H9 (cell line): Measurements from ENCODE around the gene ACSBG1. TPM values are rescaled to one million over a fixed set of nuclear protein-coding genes. Genes with fewer than 3 reads are reported as not detected.

Experiments
- DNase-seq: peaks from one replicate; pipeline ENCODE4 v3.0.0-alpha.2; 2017
- H2AFZ ChIP-seq: one replicate; pipeline ENCODE4 v1.6.1; 2013; ENCODE audit warnings: mild to moderate bottlenecking, low read length, control low read depth, moderate library complexity
- H2AK5ac ChIP-seq: 2 replicates; pipeline ENCODE4 v1.6.1; 2013; ENCODE audit warnings: low read length, control low read depth, mixed read lengths; ENCODE audit not compliant: insufficient read length
- H2BK120ac ChIP-seq: one replicate; pipeline ENCODE4 v1.6.1; 2013; ENCODE audit warnings: low read depth, mild to moderate bottlenecking, low read length, control low read depth, inconsistent platforms; ENCODE audit not compliant: poor library complexity, severe bottlenecking
- H2BK12ac ChIP-seq: 2 replicates; pipeline ENCODE4 v1.6.1; 2013; ENCODE audit warnings: low read length, control low read depth, mixed read lengths, low read depth; ENCODE audit not compliant: insufficient read length
- H2BK15ac ChIP-seq: 2 replicates; pipeline ENCODE4 v1.6.1; 2013; ENCODE audit warnings: low read depth, low read length, control low read depth
- H2BK20ac ChIP-seq: one replicate; pipeline ENCODE4 v1.6.1; 2013; ENCODE audit warnings: low read depth, mild to moderate bottlenecking, low read length, control low read depth, inconsistent platforms; ENCODE audit not compliant: poor library complexity, severe bottlenecking
- H2BK5ac ChIP-seq: 2 replicates; pipeline ENCODE4 v1.6.1; 2013; ENCODE audit warnings: low read length, control low read depth, mixed read lengths; ENCODE audit not compliant: insufficient read length
- H3K14ac ChIP-seq: 2 replicates; pipeline ENCODE4 v1.6.1; 2013; ENCODE audit warnings: low read length, control low read depth; ENCODE audit not compliant: insufficient read depth
- H3K18ac ChIP-seq: 2 replicates; pipeline ENCODE4 v1.6.1; 2013; ENCODE audit warnings: low read depth, mild to moderate bottlenecking, mixed read lengths, low read length, control low read depth; ENCODE audit not compliant: insufficient read length
- H3K23ac ChIP-seq: 2 replicates; pipeline ENCODE4 v1.6.1; 2013; ENCODE audit warnings: low read length, control low read depth, mixed read lengths, low read depth; ENCODE audit not compliant: insufficient read length
- H3K23me2 ChIP-seq: 2 replicates; pipeline ENCODE4 v1.6.1; 2013; ENCODE audit warnings: low read depth, mild to moderate bottlenecking, mixed read lengths, low read length, control low read depth; ENCODE audit not compliant: insufficient read length, poor library complexity, severe bottlenecking
- H3K27ac ChIP-seq: 2 replicates; pipeline ENCODE4 v1.5.1; 2013; ENCODE audit warnings: low read length, control low read depth, mixed read lengths, low read depth; ENCODE audit not compliant: insufficient read length
- H3K27me3 ChIP-seq: 2 replicates; pipeline ENCODE4 v1.6.1; 2013; ENCODE audit warnings: low read length, control low read depth, inconsistent platforms; ENCODE audit not compliant: insufficient read depth
- H3K4ac ChIP-seq: 2 replicates; pipeline ENCODE4 v1.6.1; 2013; ENCODE audit warnings: low read depth, mild to moderate bottlenecking, control low read depth, inconsistent platforms, low read length, moderate library complexity
- H3K4me1 ChIP-seq: 2 replicates; pipeline ENCODE4 v1.6.1; 2013; ENCODE audit warnings: low read length, control low read depth, inconsistent platforms; ENCODE audit not compliant: insufficient read depth
- H3K4me2 ChIP-seq: 2 replicates; pipeline ENCODE4 v1.6.1; 2013; ENCODE audit warnings: low read length, control low read depth, mixed read lengths; ENCODE audit not compliant: insufficient read length, insufficient read depth
- H3K56ac ChIP-seq: 2 replicates; pipeline ENCODE4 v1.6.1; 2013; ENCODE audit warnings: low read depth, mild to moderate bottlenecking, mixed read lengths, low read length, control low read depth; ENCODE audit not compliant: insufficient read length
- H3K79me1 ChIP-seq: 2 replicates; pipeline ENCODE4 v1.6.1; 2013; ENCODE audit warnings: low read depth, mild to moderate bottlenecking, moderate library complexity, low read length, control low read depth, inconsistent platforms; ENCODE audit not compliant: insufficient read depth, poor library complexity, severe bottlenecking
- H3K79me2 ChIP-seq: 2 replicates; pipeline ENCODE4 v1.6.1; 2013; ENCODE audit warnings: low read length, control low read depth, inconsistent platforms; ENCODE audit not compliant: insufficient read depth
- H3K9ac ChIP-seq: 2 replicates; pipeline ENCODE4 v1.6.1; 2013; ENCODE audit warnings: low read length, control low read depth, mixed read lengths; ENCODE audit not compliant: insufficient read length; ENCODE audit errors: extremely low read depth
- H3K9me3 ChIP-seq: one replicate; pipeline ENCODE4 v1.6.1; 2013; ENCODE audit warnings: low read depth, low read length, inconsistent platforms; ENCODE audit not compliant: control insufficient read depth
- H3T11ph ChIP-seq: one replicate; pipeline ENCODE4 v1.6.1; 2013; ENCODE audit warnings: mild to moderate bottlenecking, low read length, control low read depth, inconsistent platforms
- H4K20me1 ChIP-seq: one replicate; pipeline ENCODE4 v1.6.1; 2013; ENCODE audit not compliant: control insufficient read depth, insufficient read length, insufficient read depth
- H4K5ac ChIP-seq: 2 replicates; pipeline ENCODE4 v1.6.1; 2013; ENCODE audit warnings: low read depth, mild to moderate bottlenecking, mixed read lengths, low read length, control low read depth; ENCODE audit not compliant: insufficient read length
- H4K8ac ChIP-seq: replicated peaks from 2 replicates; pipeline ENCODE4 v1.6.1; 2013; ENCODE audit warnings: low read length, control low read depth, mixed read lengths, low read depth; ENCODE audit not compliant: insufficient read length
- H4K91ac ChIP-seq: 2 replicates; pipeline ENCODE4 v1.6.1; 2013; ENCODE audit warnings: low read depth, mild to moderate bottlenecking, moderate library complexity, mixed read lengths, low read length, control low read depth; ENCODE audit not compliant: insufficient read length
- H3K27ac Mint-ChIP-seq, 3 experiments: 2 replicates in 2 of 3; 3 replicates in 1 of 3; pipeline ENCODE4 v1.8.0; 2020 to 2021; ENCODE audit warnings: mixed read lengths in 3 of 3, mild to moderate bottlenecking in 1 of 3, moderate library complexity in 1 of 3
- H3K27me3 Mint-ChIP-seq: 2 replicates; pipeline ENCODE4 v1.8.0; 2021; ENCODE audit warnings: low read depth, mild to moderate bottlenecking, moderate library complexity, mixed read lengths
- H3K36me3 Mint-ChIP-seq, 3 experiments: 2 replicates in 2 of 3; 3 replicates in 1 of 3; pipeline ENCODE4 v1.8.0; 2020 to 2021; ENCODE audit warnings: low read depth in 3 of 3, mixed read lengths in 3 of 3; ENCODE audit not compliant: insufficient read depth in 1 of 3
- H3K4me1 Mint-ChIP-seq, 2 experiments: 2 replicates each; pipeline ENCODE4 v1.8.0; 2020; ENCODE audit warnings: mixed read lengths in 2 of 2
- H3K4me3 Mint-ChIP-seq, 2 experiments: 2 replicates in 1 of 2; 3 replicates in 1 of 2; pipeline ENCODE4 v1.8.0; 2020 to 2021; ENCODE audit warnings: mild to moderate bottlenecking in 2 of 2, mixed read lengths in 2 of 2, moderate library complexity in 1 of 2
- H3K9me3 Mint-ChIP-seq, 2 experiments: 2 replicates in 1 of 2; 3 replicates in 1 of 2; pipeline ENCODE4 v1.8.0; 2020; ENCODE audit warnings: mild to moderate bottlenecking in 2 of 2, mixed read lengths in 2 of 2, moderate library complexity in 1 of 2
- CTCF ChIP-seq: fragments of 200-600 bp; sonication (generic); conservative IDR thresholded peaks from 3 replicates; pipeline ENCODE4 v1.8.0; 2021; ENCODE audit warnings: antibody characterized with exemption, mild to moderate bottlenecking
- WGBS: extraction: QIAGEN DNeasy Blood & Tissue Kit; methylation state at CpG from one replicate; pipeline ENCODE4 v1.1.7; 2013; ENCODE audit warnings: missing lambda C conversion rate, low lambda C conversion rate, mixed read lengths; ENCODE audit not compliant: insufficient read length; ENCODE audit errors: extremely low coverage; 5-methylcytosine and 5-hydroxymethylcytosine counted together
- total RNA-seq: library from RNA; stranded (reverse); gene quantifications from 2 replicates; pipeline ENCODE4 v1.2.1, GENCODE V29; 2021

Gene ACSBG1
- total RNA-seq, 1 experiment from 2014 or later: 2.2 TPM

- Histone ChIP-seq H3K4ac (no peak overlapping the region), H3K56ac (no peak overlapping the region), H3K9me3 (no peaks in the 10 kb centered on the region), H2BK15ac (no peak overlapping the region), H4K20me1 (no peaks in the 10 kb centered on the region), H3K23ac (no peak overlapping the region), H3K9ac (no peak overlapping the region), H2BK5ac (no peak overlapping the region), H3K18ac (no peak overlapping the region), H3K27ac (no peak overlapping the region), H3K79me2 (no peaks in the 10 kb centered on the region), H3K23me2 (no peaks in the 10 kb centered on the region), H3T11ph (no peak overlapping the region), H2BK12ac (no peak overlapping the region), H4K5ac (no peak overlapping the region), H2BK120ac (no peak overlapping the region), H3K79me1 (no peaks in the 10 kb centered on the region), H2BK20ac (no peak overlapping the region), H2AK5ac (no peak overlapping the region), H3K14ac (no peak overlapping the region), H3K4me2 (no peak overlapping the region), H4K8ac (no peak overlapping the region), H3K4me1 (no peaks in the 10 kb centered on the region), H4K91ac (no peak overlapping the region), H2AFZ (no peak overlapping the region), H3K27me3 (no peaks in the 10 kb centered on the region)
- no peak for DNase-seq
- Mint-ChIP-seq H3K27ac (peak overlapping the region in 1 of 3 experiments; percentile 84; a peak in 1 of 7 replicates), H3K36me3 (peaks cover 4 to 54% (median 21%) of the 10 kb centered on the region in 3 experiments; a peak in 6 of 7 replicates), H3K9me3 (no peaks in the 10 kb centered on the region), H3K4me1 (peaks cover 10 to 11% of the 10 kb centered on the region in 2 experiments), H3K27me3 (no peaks in the 10 kb centered on the region), H3K4me3 (no peak overlapping the region)
- TF ChIP-seq CTCF: no peak
- no CpG with 5 or more reads among the region's 13 CpGs for WGBS
These were observed 72.3 kb downstream of the ACSBG1 start for GRCh38 chr15:78162038-78162437.
